K562 (cell line): Measurements from ENCODE around the gene SMIM41. TPM values are rescaled to one million over a fixed set of nuclear protein-coding genes. Genes with fewer than 3 reads are reported as not detected.

Source experiments
- BRD9 ChIP-seq: fragments of 450-650 bp; IDR thresholded peaks from 2 replicates; pipeline ENCODE4 v1.6.1; 2018; ENCODE audit warnings: low read depth; ENCODE audit not compliant: partially characterized antibody
- CUX1 ChIP-seq: fragments of 200-800 bp; sonication (Bioruptor generic); IDR thresholded peaks from 2 replicates; pipeline ENCODE4 v1.6.1; 2016; ENCODE audit warnings: missing genetic modification characterization, missing compliant biosample characterization
- L3MBTL2 ChIP-seq: fragments of 450-650 bp; IDR thresholded peaks from 2 replicates; pipeline ENCODE4 v1.6.1; 2016; ENCODE audit warnings: mild to moderate bottlenecking, moderate library complexity
- PRPF4 ChIP-seq: fragments of 200-400 bp; formaldehyde crosslinking; IDR thresholded peaks from one replicate; pipeline ENCODE4 v1.6.1; 2017; ENCODE audit warnings: low read length, low read depth, mild to moderate bottlenecking; ENCODE audit not compliant: insufficient read depth, poor library complexity, severe bottlenecking
- TSHZ1 ChIP-seq: fragments of 250-450 bp; sonication (Bioruptor Pico); IDR thresholded peaks from 2 replicates; pipeline ENCODE4 v1.4.0; 2020; ENCODE audit warnings: mild to moderate bottlenecking, moderate library complexity
- ZFP91 ChIP-seq: sonication (generic); formaldehyde crosslinking; IDR thresholded peaks from 2 replicates; pipeline ENCODE4 v1.8.0; 2022; ENCODE audit warnings: mild to moderate bottlenecking, missing genetic modification reagents
- ZNF668 ChIP-seq: fragments of 250-450 bp; sonication (Bioruptor Pico); IDR thresholded peaks from 2 replicates; pipeline ENCODE4 v1.8.0; 2022; ENCODE audit warnings: mild to moderate bottlenecking, inconsistent platforms
- polyA plus RNA-seq, 8 experiments: library from polyadenylated mRNA; depleted of rRNA in 4 of 8; stranded (reverse) in 5 of 8; unstranded in 3 of 8; fragments of >200 nt; fragmentation: Nextera tagmentation in 2 of 8; fragmentation: Illumina TruSeq in 1 of 8; extraction: Ambion mirVana in 2 of 8; extraction: Trizol in 1 of 8; gene quantifications; 2 replicates each; pipeline versions ENCODE4 v1.2.1 to v1.2.3, GENCODE V29; 2011 to 2014; ENCODE audit warnings: inconsistent platforms in 1 of 8, missing spikeins in 1 of 8
- total RNA-seq, 7 experiments: library from RNA; depleted of rRNA in 6 of 7; stranded (reverse); fragments of >200 nt in 6 of 7; fragmentation: Illumina TruSeq in 2 of 7; extraction: Trizol in 2 of 7; gene quantifications; 2 replicates each; pipeline versions ENCODE4 v1.2.1 to v1.2.3, GENCODE V29; 2011 to 2021; ENCODE audit warnings: low replicate concordance in 1 of 7
- TF ChIP-seq, protein P1 (sequence below): fragments of 250-450 bp; sonication (Bioruptor Pico); IDR thresholded peaks from 2 replicates; pipeline ENCODE4 v1.4.0; 2020

The SMIM41 gene
- total and polyA plus RNA-seq, 9 of the 15 experiments (the other 6 are each of a cell fraction or from before 2014, with no cell fraction given) = not detected

GRCh38 chr12:52151837-52152783 lies 72.6 kb downstream of the SMIM41 start (continued):
- TF ChIP-seq CUX1 (CRISPR knock-in tag) (no peak), ZFP91 (no peak), PRPF4 (no peak), ZNF668 (CRISPR knock-in tag) (no peak), L3MBTL2 (no peak), BRD9 (no peak), TSHZ1 (CRISPR knock-in tag) (no peak)
- TF ChIP-seq, protein P1, sequence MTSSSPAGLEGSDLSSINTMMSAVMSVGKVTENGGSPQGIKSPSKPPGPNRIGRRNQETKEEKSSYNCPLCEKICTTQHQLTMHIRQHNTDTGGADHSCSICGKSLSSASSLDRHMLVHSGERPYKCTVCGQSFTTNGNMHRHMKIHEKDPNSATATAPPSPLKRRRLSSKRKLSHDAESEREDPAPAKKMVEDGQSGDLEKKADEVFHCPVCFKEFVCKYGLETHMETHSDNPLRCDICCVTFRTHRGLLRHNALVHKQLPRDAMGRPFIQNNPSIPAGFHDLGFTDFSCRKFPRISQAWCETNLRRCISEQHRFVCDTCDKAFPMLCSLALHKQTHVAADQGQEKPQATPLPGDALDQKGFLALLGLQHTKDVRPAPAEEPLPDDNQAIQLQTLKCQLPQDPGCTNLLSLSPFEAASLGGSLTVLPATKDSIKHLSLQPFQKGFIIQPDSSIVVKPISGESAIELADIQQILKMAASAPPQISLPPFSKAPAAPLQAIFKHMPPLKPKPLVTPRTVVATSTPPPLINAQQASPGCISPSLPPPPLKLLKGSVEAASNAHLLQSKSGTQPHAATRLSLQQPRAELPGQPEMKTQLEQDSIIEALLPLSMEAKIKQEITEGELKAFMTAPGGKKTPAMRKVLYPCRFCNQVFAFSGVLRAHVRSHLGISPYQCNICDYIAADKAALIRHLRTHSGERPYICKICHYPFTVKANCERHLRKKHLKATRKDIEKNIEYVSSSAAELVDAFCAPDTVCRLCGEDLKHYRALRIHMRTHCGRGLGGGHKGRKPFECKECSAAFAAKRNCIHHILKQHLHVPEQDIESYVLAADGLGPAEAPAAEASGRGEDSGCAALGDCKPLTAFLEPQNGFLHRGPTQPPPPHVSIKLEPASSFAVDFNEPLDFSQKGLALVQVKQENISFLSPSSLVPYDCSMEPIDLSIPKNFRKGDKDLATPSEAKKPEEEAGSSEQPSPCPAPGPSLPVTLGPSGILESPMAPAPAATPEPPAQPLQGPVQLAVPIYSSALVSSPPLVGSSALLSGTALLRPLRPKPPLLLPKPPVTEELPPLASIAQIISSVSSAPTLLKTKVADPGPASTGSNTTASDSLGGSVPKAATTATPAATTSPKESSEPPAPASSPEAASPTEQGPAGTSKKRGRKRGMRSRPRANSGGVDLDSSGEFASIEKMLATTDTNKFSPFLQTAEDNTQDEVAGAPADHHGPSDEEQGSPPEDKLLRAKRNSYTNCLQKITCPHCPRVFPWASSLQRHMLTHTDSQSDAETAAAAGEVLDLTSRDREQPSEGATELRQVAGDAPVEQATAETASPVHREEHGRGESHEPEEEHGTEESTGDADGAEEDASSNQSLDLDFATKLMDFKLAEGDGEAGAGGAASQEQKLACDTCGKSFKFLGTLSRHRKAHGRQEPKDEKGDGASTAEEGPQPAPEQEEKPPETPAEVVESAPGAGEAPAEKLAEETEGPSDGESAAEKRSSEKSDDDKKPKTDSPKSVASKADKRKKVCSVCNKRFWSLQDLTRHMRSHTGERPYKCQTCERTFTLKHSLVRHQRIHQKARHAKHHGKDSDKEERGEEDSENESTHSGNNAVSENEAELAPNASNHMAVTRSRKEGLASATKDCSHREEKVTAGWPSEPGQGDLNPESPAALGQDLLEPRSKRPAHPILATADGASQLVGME (CRISPR knock-in tag) = no peak
